Choroid plexus epithelial cell (primary cell): ENCODE measurements around the gene NDUFB2.

Experiments used
- DNase-seq: peaks from one replicate; pipeline ENCODE4 v3.0.0-alpha.2; 2010; ENCODE audit warnings: low read depth
- H3K4me3 ChIP-seq: 2 replicates; pipeline ENCODE4 v1.5.1; 2011; ENCODE audit warnings: low read depth, mild to moderate bottlenecking, control low read depth, low read length, moderate library complexity
- CTCF ChIP-seq: conservative IDR thresholded peaks from 2 replicates; pipeline ENCODE4 v1.5.1; 2011; ENCODE audit warnings: low read depth, mild to moderate bottlenecking, control low read depth, inconsistent platforms, low read length, moderate library complexity

NDUFB2 gene

DNA sequence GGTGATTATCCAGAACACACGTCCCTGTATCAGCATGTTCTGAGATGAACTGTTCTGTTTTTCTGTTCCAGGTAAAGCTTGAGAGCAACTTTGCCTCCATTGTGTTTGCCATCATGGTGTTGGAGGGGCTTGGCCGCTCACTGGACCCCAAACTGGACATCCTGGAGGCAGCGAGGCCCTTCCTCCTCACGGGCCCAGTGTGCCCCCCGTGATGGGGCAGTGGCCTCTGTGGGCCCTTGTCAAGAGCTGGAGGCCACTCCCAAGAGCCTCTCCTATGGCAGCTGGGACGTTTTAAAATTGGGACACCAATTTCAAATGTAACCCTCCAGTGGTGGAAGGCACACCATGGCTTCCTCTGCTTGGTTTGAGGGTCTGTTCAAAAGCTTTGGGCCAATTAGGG, 1.9 kb upstream of the NDUFB2 start:
- no peak overlapping the region for H3K4me3 ChIP-seq
- no peak for TF ChIP-seq CTCF
- DNase-seq: no peak

DNA sequence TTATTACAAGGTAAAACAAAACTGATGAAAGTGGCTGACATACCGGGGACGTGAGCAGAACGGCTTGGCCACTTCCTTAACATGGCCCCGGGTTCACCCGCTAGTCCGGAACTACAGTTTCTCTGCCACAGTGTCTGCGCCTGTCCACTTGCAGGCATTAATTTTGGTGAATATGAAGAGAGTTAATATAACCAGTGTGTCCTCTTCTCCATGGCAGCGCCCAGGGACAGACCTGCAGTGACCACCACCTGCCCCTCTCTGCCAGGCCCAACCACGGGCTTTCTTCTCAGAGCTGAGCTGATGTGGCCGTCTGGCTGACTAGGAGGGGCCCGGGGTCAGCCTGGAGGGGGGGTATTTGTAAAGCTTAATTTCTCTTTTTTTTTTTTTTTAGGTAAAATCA, 1.1 kb upstream of the NDUFB2 start:
- TF ChIP-seq CTCF: no peak
- H3K4me3 ChIP-seq: no peak overlapping the region
- DNase-seq: no peak

- TF ChIP-seq CTCF: no peak
- peak overlapping the region; percentile 99 for H3K4me3 ChIP-seq
- DNase-seq: peak; percentile 93
Measured at GRCh38 chr7:140696024-140696679, 356 bp upstream of the NDUFB2 start.

- TF ChIP-seq CTCF: no peak
- peak; percentile 46 for DNase-seq
- H3K4me3 ChIP-seq: peak overlapping the region; percentile 99
Measured at GRCh38 chr7:140697447-140698143, 1.1 kb downstream of the NDUFB2 start.

- DNase-seq: no peak
- no peak for TF ChIP-seq CTCF
- H3K4me3 ChIP-seq: no peak overlapping the region
Measured at GRCh38 chr7:140698477-140698876, 2.0 kb downstream of the NDUFB2 start.

- DNase-seq: no peak
- no peak for TF ChIP-seq CTCF
- no peak overlapping the region for H3K4me3 ChIP-seq
Measured at GRCh38 chr7:140702774-140703173, 6.3 kb downstream of the NDUFB2 start.

GRCh38 chr7:140704205-140704604, 7.7 kb downstream of the NDUFB2 start:
- DNase-seq: no peak
- H3K4me3 ChIP-seq: no peak overlapping the region
- no peak for TF ChIP-seq CTCF
